HepG2 (cell line): Measurements from ENCODE around the gene DOHH. TPM values are rescaled to one million over a fixed set of nuclear protein-coding genes. Genes with fewer than 3 reads are reported as not detected.
A peak's percentile ranks its signal among the peaks of the same experiment; 100 is the strongest.

Source experiments
- AGO1 ChIP-seq: fragments of 200-400 bp; formaldehyde crosslinking; IDR thresholded peaks from 2 replicates; pipeline ENCODE4 v1.6.1; 2017; ENCODE audit warnings: mild to moderate bottlenecking, low read depth, low read length, moderate library complexity; ENCODE audit not compliant: poor library complexity, severe bottlenecking
- HNRNPL ChIP-seq: fragments of 200-400 bp; formaldehyde crosslinking; IDR thresholded peaks from 2 replicates; pipeline ENCODE4 v1.6.1; 2017; ENCODE audit warnings: mild to moderate bottlenecking, low read depth, low read length
- HOXA5 ChIP-seq: sonication (generic); formaldehyde crosslinking; IDR thresholded peaks from 2 replicates; pipeline ENCODE4 v1.4.0; 2020; ENCODE audit warnings: missing genetic modification reagents
- KDM2A ChIP-seq: sonication (generic); formaldehyde crosslinking; IDR thresholded peaks from 2 replicates; pipeline ENCODE4 v1.4.0; 2020; ENCODE audit warnings: low read depth, missing genetic modification reagents, borderline replicate concordance
- KLF13 ChIP-seq: sonication (generic); formaldehyde crosslinking; IDR thresholded peaks from 2 replicates; pipeline ENCODE4 v1.4.0; 2020; ENCODE audit warnings: mild to moderate bottlenecking, missing genetic modification reagents
- PAF1 ChIP-seq: IDR thresholded peaks from 2 replicates; pipeline ENCODE4 v1.6.1; 2016; ENCODE audit warnings: missing genetic modification reagents, missing compliant biosample characterization
- POLR2A ChIP-seq, 2 experiments: IDR thresholded peaks; 2 replicates each; pipeline ENCODE4 v1.6.1; 2011; ENCODE audit warnings: low read depth in 2 of 2, low read length in 2 of 2, mild to moderate bottlenecking in 1 of 2, moderate library complexity in 1 of 2; ENCODE audit not compliant: insufficient read depth in 1 of 2
- POLR2AphosphoS5 ChIP-seq: IDR thresholded peaks from 2 replicates; pipeline ENCODE4 v1.6.1; 2012; ENCODE audit warnings: low read depth, low read length
- RBM22 ChIP-seq: fragments of 200-400 bp; formaldehyde crosslinking; optimal IDR thresholded peaks from 2 replicates; pipeline ENCODE3; 2017; ENCODE audit warnings: mild to moderate bottlenecking, low read length, moderate library complexity
- SOX5 ChIP-seq: IDR thresholded peaks from 2 replicates; pipeline ENCODE4 v1.6.1; 2016; ENCODE audit warnings: borderline replicate concordance
- TFDP1 ChIP-seq: IDR thresholded peaks from 2 replicates; pipeline ENCODE4 v1.6.1; 2016; ENCODE audit warnings: missing compliant biosample characterization, missing genetic modification reagents, borderline replicate concordance
- U2AF1 ChIP-seq: fragments of 200-400 bp; formaldehyde crosslinking; optimal IDR thresholded peaks from 2 replicates; pipeline ENCODE3; 2017; ENCODE audit warnings: mild to moderate bottlenecking, low read depth, low read length
- XRCC5 ChIP-seq: fragments of 200-400 bp; formaldehyde crosslinking; optimal IDR thresholded peaks from 2 replicates; pipeline ENCODE3; 2017; ENCODE audit warnings: mild to moderate bottlenecking, low read length
- ZC3H13 ChIP-seq: sonication (generic); formaldehyde crosslinking; IDR thresholded peaks from 2 replicates; pipeline ENCODE4 v1.8.1; 2023; ENCODE audit warnings: mild to moderate bottlenecking, missing genetic modification reagents, moderate library complexity
- ZMYM3 ChIP-seq: sonication (generic); formaldehyde crosslinking; IDR thresholded peaks from 2 replicates; pipeline ENCODE4 v1.5.1; 2020; ENCODE audit warnings: mild to moderate bottlenecking, missing genetic modification reagents
- ZNF18 ChIP-seq: sonication (generic); formaldehyde crosslinking; IDR thresholded peaks from 2 replicates; pipeline ENCODE4 v1.8.0; 2022; ENCODE audit warnings: mild to moderate bottlenecking, missing genetic modification reagents; ENCODE audit not compliant: insufficient replicate concordance
- polyA plus RNA-seq, 8 experiments: library from polyadenylated mRNA; depleted of rRNA in 3 of 8; stranded (reverse) in 7 of 8; unstranded in 1 of 8; fragments of >200 nt; fragmentation: Illumina TruSeq in 4 of 8; extraction: Trizol in 4 of 8; gene quantifications; 2 replicates each; pipeline versions ENCODE4 v1.2.1 to v1.2.3, GENCODE V29; 2011 to 2016; ENCODE audit warnings: low read depth in 4 of 8, missing spikeins in 1 of 8, mixed read lengths in 1 of 8; ENCODE audit not compliant: insufficient read depth in 1 of 8
- total RNA-seq, 5 experiments: library from RNA; depleted of rRNA; stranded (reverse); fragments of >200 nt; fragmentation: Illumina TruSeq; extraction: Trizol; gene quantifications; 2 replicates each; pipeline ENCODE4 v1.2.3, GENCODE V29; 2016; ENCODE audit warnings: low read depth in 1 of 5

Gene DOHH
- total and polyA plus RNA-seq, 2 of the 13 experiments (the other 11 are each of a cell fraction or from before 2014, with no cell fraction given): 3.5 to 13.7 TPM

- TF ChIP-seq HOXA5 (CRISPR knock-in tag) (no peak), KLF13 (CRISPR knock-in tag) (no peak), KDM2A (CRISPR knock-in tag) (peak; percentile 43; the same call in 1 of the 2 replicates), PAF1 (CRISPR knock-in tag) (peak; percentile 63; the same call in 1 of the 2 replicates), TFDP1 (CRISPR knock-in tag) (no peak), XRCC5 (no peak), ZC3H13 (CRISPR knock-in tag) (peak; percentile 60), ZMYM3 (CRISPR knock-in tag) (peak; percentile 77), SOX5 (CRISPR knock-in tag) (no peak), HNRNPL (0 out of 2 replicates have a peak, but pooled peaks have one; percentile 31), RBM22 (peak; percentile 27), POLR2A (IDR thresholded peaks at IDR 0.05; ENCODE audit: insufficient read depth in 1 of 2, low read depth in 2 of 2, low read length in 2 of 2) (peak; percentile 5 to 42; a peak in 3 of 4 replicates), ZNF18 (CRISPR knock-in tag) (no peak), U2AF1 (peak; percentile 55), AGO1 (peak; percentile 2), POLR2AphosphoS5 (peak; percentile 33; the same call in 1 of the 2 replicates)
Measured at GRCh38 chr19:3537438-3538240, 37.2 kb upstream of the DOHH start (continued).
